ENCODE measurements around the gene TEX51.

The TEX51 gene

DNA sequence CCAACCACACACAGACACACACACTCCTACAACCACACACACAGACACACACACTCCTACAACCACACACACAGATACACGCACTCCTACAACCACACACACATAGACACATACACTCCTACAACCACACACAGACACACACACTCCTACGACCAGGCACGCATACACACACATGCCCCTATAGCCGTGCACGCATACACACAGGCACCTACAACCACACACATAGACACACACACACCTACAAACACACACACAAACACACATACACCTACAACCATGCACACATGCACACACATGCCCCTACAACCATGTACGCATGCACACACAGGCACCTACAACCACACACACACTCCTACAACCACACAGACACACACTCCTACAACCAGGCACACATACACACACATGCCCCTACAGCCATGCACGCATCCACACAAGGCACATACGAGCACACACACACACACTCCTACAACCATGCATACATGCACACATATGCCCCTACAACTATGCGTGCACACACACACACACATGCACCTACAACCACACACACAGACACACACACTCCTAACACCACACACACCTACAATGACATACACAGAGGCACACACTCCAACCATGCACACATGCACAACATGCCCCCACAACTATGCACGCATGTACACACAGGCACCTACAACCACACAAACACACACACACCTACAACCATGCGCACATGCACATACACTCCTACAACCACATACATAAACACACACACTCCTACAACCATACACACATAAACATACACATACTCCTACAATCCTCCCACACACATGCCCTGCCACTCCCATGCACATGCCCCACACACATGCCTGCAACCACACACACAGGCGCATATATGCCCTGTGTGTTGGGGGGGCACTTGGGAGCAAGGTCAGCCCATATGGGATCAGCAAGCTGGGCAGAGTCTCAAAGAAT lies 19.1 kb upstream of the TEX51 start:
- DNase-seq = no peak

DNA sequence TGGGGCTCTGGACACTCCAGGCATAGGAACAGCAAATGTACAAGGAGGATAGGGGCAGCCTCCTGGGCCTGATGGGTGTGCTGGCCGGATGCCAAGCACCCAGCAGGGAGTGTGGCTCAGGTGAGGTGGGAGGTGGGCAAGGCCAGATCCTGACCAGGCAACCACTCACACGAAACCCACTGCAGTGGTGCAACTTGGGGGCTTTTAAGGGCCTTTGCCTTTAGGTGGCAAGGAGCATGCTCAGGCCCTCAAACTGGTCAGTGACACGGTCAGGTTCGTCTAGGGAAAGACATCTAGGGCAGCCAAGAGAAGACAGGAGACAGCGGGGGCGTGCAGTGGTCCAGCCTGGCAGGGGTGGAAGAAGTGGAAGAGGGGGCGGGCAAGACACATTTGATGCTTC lies 18.4 kb upstream of the TEX51 start:
- no peak for DNase-seq

DNA sequence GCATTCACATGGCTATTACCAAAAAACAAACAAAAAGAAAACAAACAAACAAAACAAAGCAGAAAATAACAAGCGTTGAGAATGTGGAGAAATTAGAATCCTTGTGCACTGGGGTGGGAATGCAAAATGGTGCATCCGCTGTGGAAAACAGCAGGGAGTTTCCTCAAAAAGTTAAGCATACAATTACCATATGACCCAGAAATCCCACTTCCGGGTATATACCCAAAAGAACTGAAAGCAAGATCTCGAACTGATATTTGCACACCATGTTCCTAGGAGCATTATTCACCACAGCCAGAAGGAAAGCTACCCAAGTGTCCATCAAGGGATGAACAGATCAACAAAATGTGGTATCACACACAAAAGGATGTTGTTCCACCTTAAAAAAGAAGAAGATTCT lies 17.9 kb upstream of the TEX51 start:
- no peak for DNase-seq

DNA sequence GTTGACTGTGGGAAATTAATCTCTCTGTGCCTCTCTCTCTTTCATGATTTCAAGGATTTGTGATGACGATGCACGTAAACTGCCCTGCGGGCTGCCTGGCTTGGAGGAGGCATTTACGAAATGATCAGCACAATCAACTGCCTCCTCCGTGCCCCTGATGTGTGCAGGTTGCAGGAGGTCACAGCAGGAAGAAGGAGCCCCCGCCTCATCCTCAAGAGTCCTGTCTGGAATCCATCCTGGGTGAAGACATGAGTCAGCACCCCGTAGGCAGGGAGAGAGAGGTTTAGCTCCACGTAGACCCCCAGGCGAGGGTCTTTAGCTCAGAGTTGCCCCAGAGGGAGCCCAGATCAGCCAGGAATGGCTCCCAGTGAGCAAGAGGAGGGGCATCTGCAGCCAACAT lies 17.1 kb upstream of the TEX51 start:
- no peak for DNase-seq

DNA sequence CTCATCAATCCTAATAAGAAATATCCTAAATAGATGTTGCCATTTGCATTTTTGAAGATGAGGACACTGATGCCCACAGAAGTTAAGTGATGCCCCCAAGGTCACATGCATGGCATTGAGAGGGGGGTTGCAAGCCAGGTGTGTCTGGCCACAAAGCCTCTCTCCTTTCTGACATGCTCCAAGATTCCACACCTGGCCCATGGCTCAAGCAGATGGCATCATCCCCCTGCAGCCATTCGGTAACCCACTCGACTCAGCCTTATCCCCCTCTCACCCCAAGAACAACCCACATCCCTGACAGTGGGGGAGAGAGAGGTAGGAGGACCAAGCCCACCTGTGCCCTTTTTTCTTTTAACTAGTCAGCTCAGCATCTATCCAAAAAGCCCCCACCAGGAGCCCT lies 16.5 kb upstream of the TEX51 start:
- DNase-seq = no peak

DNA sequence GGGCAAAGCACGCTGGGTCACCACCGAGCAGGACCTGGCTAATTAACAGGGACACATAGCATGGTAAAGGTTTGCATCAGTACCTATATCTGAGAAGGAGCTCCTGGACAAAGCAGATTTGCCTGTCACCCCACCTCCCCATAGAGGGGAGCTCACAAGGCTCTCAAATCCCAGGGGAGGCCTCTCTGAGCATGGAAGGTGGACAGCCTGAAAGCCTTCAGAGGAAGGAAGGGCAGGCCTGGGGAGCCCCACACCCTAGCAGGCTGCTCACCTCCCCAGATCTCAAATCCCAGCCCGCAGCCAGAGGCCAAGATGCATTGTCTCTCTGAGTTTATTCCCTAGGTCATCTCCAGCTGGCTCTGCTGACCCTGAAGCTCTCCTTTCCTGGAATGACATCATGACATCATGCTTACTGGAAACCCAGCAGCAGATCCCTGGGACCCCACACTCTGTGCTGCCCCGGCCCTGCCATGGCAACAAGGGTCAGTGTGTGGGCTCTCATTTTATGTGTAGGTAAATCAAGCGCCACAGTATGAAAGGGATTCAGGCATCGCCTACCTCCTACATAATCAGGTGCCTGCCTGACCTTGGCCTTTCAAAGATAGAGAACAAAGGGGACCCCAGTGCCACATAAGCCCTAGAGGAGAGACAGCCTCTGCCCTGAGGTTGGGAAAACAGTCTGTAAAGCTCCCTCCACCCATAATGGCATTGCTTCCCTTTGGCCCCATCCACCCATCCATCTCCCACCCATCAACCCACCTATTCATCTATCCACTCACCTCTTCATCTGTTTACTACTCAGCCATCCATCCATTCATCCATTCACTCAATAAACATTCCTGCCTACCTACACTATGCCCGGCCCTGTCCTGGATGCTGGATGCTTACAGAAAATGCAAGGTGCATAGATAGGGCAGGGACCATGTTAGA lies 15.7 kb upstream of the TEX51 start:
- no peak for DNase-seq

DNA sequence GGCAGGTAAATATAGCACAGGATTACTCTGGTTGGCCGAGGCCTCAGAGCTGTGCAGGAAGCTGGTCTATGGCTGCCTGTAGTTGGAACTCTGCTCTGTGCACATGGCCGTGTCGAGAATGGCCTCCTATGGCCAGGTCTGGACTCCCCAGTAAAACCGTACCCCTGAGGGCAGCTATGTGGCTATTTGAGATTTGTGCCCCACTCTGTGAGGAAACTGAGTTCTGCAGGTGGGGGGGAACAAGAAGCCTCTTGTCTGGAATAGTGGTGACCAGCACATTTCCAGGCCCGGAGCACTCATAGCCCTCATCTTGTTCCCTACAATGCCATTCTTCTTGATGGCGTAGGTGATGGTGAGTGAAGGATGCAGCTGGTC lies 15.0 kb upstream of the TEX51 start:
- no peak for DNase-seq

DNA sequence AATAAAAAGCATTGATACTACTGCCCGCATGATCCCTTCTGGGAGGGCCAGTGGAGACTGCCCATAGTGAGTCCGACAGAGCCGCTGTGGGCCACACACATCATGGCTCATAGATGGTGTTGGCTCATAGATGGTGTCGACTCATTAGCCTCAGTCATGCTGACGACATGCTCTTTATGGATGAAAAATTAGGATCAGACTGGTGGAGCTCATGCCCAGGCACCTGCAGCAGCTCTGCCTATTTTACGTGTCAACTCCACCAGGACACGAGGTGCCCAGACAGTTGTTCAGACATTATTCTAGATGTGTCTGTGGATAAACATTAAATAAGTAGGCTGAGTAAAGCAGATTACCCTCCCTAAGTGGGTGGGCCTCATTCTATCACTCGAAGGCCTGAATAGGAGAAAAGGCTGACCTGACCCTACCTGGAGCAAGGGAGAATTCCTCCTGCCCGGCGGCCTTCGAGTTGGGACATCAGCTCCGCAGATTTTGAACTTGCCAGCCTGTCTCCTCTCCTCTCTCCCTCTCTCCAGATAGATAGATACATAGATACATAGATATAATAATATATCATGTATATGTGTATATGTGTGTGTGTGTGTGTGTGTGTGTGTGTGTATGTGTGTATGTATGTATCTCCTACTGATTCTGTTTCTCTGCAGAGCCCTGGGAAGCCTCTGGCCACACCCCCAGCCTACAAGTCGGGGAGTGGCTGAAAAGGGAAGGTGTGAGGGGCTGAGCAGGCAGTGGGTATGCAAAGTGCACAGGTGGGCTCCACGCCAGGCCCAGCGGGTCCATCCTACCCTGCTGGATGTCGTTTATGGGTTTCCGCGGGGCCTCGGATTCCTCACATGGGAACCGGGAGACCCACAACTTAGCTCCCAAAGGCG lies 13.6 kb upstream of the TEX51 start:
- no peak for DNase-seq

DNA sequence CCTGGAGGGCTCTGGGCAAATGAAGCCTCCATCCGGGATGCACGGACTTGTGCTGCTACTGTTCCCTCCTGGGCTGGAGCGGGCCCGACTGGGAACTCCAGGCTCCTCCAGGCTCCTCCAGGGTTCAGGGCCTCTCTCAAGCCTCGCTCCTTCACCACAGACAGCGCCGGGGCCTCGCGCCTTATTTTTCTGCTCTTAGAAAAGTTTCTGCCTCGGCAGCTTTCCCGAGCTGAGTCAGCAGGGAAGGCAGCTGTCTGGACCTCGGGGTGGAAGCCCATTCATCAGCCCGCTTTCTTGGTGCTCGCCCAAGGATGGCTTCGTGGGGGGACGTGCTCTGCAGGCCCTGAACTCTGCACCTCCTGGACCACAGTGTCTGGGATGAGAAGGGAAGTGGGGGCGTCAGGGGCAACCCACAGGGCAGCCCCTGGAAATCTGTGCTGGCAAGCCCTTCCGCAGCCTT lies 12.9 kb upstream of the TEX51 start:
- DNase-seq = no peak

DNA sequence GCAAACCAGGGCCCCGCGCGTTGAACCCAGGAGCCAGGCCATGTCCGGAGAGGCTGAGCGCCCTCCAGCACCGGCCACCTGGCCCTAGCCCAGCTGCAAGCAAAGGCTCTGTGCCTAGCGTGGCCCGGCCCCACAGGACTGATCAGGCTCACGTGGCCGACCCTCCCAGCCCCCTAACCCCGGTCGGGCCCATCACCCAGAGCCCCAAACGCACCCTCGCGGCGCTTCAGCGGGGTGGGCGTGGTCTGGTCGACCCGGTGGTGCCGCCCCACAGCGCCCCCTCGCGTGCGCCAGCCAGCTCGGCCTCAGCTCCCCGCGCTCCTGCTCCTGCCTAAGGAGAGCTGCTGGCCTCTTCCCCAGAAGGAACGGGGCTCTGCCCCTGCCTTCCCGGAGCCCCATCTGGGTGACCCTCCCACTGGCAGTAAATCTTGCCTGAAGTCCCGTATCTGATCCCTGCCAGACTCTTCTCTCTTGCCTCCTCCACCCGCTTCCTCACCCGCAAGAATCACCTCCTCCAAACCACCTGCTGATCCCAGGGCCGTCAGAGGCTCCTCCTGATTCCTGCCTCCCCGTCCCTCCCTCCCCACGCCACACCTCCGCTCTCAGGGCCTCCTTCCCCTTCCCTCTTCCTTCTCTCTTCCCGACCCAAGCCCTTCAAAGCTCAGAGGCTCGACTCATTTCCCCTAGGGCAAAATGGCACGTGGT lies 12.3 kb upstream of the TEX51 start:
- DNase-seq = peak; percentile 27

DNA sequence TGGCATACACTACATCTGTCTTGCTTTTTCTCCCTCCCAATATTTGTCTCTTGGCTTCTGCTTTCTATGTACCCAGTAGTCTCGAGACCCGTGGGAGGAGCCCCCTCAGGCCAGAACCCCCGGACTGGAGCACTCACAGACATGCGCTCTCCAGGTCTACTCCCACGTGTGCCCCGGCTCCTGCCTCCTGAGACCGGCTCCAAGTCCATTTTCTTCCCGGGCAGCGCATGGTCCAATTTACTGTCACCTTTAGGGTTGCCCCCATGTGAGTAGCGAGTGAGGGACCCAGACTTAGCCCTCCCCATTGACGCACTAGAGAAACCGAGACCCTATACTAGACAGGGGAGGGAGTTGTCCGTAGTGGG lies 11.8 kb upstream of the TEX51 start:
- DNase-seq = no peak

DNA sequence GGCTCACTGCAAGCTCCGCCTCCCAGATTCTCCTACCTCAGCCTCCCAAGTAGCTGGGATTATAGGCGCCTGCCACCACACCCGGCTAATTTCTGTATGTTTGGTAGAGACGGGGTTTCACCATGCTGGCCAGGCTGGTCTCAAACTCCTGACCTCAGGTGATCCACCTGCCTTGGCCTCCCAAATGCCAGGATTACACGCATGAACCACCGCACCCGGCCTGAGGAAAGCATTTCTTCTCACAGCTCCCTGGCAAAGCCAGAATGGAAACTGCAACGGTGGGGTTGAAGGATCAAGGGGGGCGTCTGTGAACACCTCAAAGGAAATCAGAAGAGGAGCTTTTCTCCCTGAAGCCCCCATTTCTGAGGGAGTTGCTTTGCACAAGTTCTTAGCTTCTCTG lies 11.2 kb upstream of the TEX51 start:
- no peak for DNase-seq

DNA sequence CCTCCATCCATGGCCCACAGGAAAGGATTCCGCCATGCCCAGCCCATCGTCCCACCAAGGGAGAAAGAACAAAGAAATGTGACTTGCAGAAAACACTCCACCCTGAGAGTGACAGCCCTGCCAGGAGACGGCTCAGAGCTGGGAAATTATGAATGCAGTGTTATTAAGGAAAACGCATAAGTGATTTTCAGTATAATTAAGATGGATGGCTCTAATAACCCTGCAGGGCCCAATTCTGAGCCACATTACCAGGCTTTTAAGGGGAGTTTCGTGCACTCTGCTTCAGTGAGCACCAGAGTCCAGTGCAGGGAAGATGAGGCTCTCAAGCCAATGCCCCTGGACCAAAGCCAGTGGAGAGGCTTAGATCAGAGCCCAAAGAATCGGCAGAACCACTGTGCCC lies 10.6 kb upstream of the TEX51 start:
- no peak for DNase-seq

DNA sequence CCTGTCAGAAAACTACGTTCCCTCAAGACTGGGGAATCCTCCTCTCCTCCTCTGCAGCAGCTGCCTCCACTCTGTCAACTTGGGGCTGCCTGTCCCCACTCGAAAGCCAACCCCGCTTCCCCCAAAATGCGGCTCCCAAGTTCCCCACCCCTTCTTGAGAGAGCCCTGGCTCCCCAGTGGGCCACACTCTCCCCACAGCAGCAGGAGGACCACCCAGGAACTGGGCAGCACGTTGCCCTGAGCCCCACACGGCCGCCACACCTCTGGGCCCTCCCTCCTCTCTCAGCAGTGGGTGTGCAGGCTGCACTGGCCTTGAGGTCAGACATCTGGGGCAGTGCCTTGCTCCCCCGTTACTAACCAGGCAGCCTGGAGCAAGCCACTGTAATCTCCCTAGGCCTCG lies 9.6 kb upstream of the TEX51 start:
- DNase-seq = no peak

DNA sequence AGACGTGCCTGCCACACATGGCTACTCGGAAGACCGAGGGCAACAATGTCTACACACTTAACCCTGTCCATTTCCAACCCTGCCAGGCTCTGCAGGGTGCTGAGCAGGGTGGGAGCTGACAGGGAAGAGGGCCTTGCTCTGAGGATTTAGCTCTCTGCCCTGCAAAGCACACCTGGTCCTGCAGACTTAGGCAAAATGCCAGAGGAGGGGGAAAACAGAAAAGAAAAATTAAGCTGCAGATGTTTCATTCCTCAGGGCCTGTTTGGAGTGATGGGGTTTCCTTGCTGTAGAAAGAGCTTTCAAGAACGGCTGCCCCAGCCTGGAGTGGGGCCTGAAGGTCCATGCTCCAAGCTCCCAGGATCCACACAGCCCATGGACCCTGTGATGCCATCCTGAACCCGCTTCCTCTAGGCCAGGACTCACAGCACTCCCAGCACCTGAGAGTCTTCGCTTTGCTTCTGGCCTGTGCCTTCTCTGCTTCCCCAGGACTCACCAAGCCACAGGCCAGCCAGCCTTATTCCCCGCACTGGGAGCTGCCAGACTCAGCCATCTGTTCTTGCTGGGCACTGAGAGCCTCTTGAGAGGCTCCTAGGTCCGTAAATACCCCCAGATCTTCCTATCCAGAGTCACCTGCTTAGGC lies 9.1 kb upstream of the TEX51 start:
- DNase-seq = no peak

DNA sequence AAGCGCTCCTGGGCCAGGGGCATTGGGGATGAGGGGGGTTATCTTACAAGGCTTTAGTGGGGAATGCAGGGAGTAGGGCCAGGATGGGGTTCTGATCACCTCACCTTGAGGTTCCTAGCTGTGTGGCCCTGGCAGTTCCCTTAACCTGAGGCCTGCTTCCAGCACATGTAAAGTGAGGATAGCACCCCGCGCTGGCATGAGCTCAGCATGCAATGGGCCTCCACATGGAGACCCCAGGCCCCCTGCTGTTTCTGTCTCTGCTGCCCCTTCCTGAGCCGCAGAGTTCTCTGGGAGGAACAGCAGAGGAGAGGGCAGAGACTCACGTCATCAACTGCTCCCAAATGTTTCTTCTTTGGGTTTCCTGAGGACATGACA lies 8.6 kb upstream of the TEX51 start:
- no peak for DNase-seq

DNA sequence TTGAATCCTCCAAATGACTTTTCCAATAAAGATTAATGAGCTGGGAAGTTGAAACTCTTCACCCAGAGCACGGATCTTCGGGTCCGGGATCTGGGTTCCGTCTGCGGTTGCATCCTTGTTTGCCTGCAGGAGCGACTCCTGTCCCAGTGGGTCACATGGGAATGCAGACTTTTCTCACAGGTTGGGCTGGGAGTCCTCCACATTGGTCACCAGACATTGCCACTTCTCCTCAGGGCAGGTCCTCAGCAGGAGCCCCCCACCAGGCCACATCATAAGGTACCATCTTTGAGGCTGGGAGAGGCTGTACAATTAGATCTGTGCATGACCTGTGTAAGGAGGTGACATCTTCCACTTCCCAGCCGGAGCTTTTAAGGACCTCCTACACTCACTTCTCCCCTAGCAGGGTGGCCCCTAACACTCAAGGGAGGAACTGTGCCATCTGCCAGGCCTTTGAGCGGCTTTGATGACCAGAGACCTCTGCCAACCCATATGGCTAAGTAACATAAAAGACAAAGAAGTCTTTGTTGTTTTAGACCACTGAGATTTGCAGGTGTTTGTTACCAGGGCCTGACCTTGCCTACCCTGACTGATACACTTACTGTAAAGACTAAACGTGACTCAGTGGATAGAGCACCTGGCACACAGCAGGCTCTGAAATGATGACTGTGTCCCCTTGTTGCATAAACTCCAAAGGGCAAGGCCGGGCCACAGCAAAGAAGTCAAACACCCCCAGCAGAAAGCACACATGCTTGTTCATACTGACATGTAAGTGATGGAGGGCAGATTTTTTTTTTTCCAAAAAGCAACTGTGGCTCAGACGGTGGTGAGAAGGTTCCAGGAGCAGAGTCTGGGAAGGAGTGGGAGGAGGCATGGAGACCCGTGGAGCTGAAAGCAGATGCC lies 7.9 kb upstream of the TEX51 start:
- DNase-seq = no peak

DNA sequence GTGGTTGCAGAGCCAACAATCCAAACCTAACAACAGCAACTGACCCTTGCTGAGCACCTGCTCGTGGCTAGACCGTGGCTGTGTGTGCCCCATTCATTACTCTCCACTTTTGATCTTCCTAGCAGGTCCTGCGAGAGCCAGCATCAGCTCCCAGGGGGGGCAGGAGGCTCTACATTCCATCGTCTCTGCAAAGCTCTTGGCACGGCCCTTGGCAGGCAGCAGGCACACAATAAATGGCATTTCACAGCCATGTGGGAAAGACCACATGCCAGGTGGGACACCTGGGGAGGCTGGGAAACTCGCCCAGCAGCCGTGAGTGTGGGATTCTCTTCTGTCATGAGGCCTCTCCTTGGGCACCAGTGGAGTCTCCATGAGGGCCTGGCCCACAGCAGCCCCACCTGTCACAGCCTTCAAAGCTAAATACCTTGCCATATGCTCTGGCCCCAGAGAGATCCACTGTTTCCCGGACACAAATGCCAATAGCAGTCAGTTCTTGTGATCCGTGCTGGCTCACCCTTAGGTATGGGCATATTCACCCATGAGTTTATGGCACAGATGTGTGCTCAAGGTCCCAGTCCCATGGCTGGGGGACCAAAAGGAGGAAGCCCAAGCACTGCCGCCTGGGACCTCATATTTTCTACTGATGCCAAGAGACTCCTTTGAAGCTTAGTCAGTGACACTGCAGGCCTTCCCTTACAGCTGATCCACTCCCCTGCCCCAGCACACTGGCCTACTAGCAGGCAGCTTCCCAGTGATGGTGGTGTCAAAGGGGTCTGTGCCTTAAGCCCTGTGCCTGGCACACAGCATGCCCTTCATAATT lies 6.8 kb upstream of the TEX51 start:
- no peak for DNase-seq

DNA sequence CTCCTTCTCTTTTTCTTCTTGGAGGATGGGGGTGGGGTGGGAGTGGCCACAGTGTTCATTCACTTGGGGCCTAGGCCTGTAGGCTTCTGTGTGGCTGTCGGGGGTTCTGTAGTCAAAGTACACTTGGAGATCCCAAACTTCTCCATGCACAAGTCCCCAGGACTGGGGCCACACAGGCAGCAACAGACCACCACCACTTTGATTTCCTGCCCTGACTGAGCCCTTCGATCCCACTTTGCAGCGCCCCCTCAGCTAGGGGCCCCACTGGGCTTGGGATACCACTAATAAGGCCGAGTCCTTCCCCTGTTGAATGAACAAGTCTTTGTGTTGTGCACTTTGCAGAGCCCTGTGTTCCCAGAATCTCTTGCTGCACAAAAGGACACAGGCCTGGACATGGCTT lies 5.5 kb upstream of the TEX51 start:
- no peak for DNase-seq

DNA sequence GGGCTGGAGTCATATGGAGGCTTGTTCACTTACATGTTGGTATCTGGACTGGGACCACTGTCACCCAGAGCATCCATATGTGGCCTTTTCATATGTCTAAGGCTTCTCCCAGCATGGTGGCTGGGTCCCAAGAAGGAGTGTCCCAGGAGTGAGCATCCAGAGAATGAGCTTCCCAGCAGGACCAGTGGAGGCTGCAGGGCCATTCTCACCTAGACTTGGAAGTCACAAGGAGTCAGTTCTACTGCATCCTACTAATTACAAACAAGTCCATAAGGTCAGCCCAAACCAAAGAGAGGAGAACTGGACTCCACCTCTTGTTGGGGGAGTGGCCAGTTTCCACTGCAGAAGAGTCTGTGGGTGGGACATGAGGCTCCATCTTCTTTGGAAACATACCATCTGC lies 5.1 kb upstream of the TEX51 start:
- no peak for DNase-seq

Data from CD4-positive, alpha-beta T cell treated with Interleukin-10 for 1 hour (primary cell).